Right ventricle myocardium superior (tissue), 1 donor: ENCODE measurements around the gene ITGA1. TPM values are rescaled to one million over a fixed set of nuclear protein-coding genes. Genes with fewer than 3 reads are reported as not detected.
"Not testable (repeated sequence)": the region's sequence is repeated elsewhere in the genome, so short reads cannot be mapped to it uniquely, and the experiment has no call there.

Experiments
- ATAC-seq: fragments of 200-7000 bp; cut with Tn5 transposase; one replicate; pipeline ENCODE4 v1.9.1; 2020; ENCODE audit warnings: mild to moderate bottlenecking; ENCODE audit not compliant: poor library complexity
- DNase-seq: peaks from one replicate; pipeline ENCODE4 v3.0.0-alpha.2; 2020
- intact Hi-C: fragments of 100-400 bp; cut with DNase I; formaldehyde crosslinking; loops from one replicate; pipeline ENCODE4 v1.11.2; 2022
- total RNA-seq: library from RNA; stranded (reverse); fragmentation: NEBNext Ultra II Directional; extraction: Animal tissue kit (Norgen Biotek cat#: 25700); gene quantifications from one replicate; pipeline ENCODE4 v1.2.1, GENCODE V29; 2021
- donor health status: DM: no; HTN: yes; CAD: no; lungs with severe emphysema.

Gene ITGA1
- total RNA-seq, 1 donor from 2014 or later, result 23.6 TPM

DNA sequence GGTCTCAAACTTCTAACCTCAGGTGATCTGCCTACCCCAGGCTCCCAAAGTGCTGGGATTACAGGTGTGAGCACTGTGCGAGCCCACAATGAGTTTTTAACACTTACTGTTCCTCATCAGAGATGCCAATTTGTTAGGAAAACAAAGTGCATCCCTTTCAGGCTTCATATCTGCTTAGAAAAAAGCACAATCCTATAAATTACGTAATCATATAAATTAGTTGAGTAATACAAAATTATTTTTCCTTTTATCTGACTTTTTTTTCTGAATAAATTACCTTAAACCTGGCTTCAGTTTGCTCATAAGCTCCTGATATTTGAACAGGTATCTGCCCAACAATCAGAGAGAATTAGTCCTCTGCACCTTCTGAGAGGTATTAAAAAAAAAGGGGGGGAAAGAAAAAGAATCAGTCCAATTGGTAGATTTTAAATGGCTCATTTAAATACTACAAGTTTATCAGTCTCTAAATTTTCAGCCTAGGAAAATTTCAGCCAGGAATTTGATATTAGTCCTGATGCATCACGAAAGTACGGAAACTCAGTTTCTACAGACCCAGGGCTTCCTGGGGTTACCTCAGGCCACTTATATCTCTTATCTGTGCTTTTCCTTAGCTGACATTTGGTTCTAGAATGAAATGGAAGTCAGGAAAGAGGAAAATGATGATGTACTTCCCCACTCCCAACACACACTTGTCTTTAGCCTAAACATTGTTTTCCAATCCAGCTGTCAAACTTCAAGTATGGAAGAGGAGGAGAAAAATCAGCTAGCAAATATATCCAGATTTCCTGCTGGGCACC is 26.8 kb downstream of the ITGA1 start:
- intact Hi-C loops, result no loop called here
- DNase-seq, result no peak
- ATAC-seq, result no peak

DNA sequence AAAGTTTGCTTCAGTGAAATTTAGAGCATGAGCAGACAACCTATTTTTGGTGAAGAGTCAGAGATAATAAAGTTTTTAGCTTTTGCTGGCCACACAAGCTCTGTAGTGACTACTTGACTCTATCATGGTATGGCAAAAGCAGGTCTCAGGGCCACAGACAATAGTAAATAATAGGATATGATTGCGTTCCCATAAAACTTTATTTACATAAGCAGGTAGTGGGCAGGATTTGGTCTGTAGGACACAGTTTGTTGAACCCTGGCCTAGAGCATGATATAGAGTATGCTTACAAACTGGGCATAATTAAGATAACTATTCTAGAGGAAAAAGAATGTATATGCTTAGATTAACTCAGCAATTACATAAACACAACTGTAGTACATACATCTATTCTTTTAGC is 30.1 kb downstream of the ITGA1 start:
- no peak for ATAC-seq
- intact Hi-C loops, result no loop called here

DNA sequence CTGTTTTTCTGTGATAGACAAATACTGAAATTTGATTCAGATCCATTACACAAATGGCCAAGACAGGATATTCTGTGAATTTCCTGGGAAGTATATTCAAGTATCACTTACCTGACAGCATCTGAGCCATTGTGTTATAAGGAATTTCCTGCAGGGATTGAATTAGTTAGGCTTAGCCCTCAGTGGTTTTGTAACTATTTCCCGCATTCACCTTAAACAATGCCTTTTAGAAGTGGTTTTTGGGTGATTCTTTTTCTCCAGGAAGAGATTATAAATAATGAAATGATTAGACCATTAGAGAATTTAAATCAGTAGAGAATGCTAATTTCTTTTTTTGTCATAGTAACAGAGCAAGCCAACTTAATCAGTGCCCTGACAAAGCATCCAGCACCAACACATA is 30.6 kb downstream of the ITGA1 start:
- intact Hi-C loops, result no loop called here
- ATAC-seq (no peak), DNase-seq (no peak)

More for the DNA sequence above, 30.1 kb downstream of the ITGA1 start:
- no peak for DNase-seq

DNA sequence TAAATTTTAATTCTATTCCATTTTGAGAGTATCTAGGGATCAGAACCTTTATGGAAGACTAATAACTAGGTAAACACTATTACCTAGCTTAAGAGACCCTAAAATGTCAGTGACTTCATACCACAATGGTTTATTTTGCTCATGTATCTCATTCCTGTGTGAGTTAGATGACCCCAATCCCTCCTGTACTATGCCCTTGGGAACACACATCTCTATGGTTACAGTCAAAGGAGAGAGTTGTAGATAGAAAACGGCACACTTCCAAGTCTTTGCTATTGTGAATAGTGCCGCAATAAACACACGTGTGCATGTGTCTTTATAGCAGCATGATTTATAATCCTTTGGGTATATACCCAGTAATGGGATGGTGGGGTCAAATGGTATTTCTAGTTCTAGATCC is 31.1 kb downstream of the ITGA1 start:
- DNase-seq, ATAC-seq, intact Hi-C loops: not testable (repeated sequence)

DNA sequence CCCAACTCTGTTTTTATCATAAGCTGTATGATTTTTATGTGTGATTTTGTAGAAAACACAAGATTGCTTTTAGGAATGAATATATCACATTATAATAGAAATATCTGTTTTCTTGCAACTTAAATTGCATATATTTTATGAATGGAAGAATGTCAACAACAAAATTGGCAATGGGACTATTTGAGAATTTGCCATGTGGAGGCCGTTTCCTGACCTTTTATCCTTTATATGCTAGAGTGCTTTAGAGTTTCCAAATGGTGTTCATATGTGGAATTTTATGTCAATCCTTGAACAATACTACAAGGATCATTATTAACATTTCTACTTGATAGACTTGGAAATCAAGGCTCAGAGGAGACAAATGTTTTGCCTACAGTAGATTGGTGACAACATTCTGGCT is 34.2 kb downstream of the ITGA1 start:
- no peak for DNase-seq
- intact Hi-C loops, result no loop called here
- ATAC-seq, result no peak

DNA sequence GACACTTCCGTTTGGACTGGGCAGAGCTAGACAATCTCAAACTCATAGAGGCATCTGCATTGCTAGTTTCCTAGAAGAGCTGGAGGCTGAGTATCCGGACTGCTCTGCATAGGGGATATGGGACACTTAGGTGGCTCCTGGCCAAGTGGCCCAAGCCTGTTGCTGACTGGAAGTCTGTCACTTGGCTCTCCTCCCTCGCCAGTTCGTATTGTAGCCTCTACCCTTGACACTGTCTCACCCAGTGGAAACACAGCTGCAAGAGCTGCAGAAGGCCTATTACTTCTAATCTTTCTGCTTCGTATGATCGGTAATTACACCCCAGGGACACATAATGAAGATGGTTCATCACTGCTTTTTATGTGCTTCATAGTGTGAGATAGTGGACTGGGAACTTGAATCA is 34.7 kb downstream of the ITGA1 start:
- intact Hi-C loops, result no loop called here
- DNase-seq, result peak; percentile 86
- peak; percentile 98 for ATAC-seq

DNA sequence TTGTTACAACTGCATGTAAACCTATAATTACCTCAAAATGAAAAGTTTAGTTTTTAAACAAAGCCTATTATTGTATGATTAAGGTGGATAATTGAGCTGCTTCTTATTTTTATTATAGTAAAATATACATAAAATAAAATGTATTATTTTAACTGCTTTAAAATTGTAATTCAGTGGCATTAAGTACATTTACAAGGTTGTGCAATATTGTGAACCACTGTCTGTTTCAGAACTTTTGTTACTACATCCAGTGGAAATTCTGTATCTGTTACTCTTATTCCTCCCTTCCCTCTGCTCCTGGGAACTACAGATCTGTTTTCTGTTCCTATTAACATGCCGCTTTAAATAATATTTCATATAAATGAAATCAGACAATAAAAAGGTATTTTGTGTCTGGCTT is 37.1 kb downstream of the ITGA1 start:
- intact Hi-C loops, result no loop called here
- DNase-seq (no peak), ATAC-seq (no peak)

DNA sequence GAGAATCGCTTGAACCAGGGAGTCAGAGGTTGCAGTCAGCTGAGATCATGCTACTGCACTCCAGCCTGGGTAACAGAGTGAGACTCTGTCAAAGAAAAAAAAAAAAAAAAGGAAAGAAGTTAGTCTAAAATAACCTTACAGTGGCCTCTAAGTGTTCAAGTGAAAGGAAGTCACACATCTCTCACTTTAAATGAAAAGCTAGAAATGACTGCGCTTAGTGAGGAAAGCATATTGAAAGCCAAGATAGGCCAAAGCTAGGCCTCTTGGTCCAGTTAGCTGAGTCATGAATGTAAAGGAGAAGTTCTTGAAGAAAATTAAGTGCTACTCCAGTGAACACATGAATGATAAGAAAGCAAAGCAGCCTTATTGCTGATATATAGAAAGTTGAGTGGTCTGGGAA is 38.1 kb downstream of the ITGA1 start:
- ATAC-seq, result no peak
- DNase-seq, result no peak
- intact Hi-C loops, result no loop called here

DNA sequence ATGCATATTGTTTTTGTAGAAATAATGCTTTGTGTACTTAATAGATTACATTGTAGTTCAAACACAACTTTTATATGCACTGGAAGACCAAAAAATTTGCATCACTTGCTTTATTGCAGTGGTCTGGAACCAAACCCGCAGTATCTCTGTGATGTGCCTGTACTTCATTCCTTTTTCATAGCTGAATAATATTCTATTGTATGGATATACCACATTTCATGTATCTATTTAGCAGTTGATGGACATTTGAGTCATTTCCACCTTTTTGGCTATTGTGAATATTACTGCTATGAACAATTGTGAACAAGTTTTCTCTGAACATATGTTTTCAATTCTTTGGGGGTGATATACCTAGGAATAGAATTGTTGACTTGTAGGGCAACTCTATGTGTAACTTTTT is 40.1 kb downstream of the ITGA1 start:
- no peak for DNase-seq
- intact Hi-C loops, result no loop called here
- no peak for ATAC-seq

DNA sequence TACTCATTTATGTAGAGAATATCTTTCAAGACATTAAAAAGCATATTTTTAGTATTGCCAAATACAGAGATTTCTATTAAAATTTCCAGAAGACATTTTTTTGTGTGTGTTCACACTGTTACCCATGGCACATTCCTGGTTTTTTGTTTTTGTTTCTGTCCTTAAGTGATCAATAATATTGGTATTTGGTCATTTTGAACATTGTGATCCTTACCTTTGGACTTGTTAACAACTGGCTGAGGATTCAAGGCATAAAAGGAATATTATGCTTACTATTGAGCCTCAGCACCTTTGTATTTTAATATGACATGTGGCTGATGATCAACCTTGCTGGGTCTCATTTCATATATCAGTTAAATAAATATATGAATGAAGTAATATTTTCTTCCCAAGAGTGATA is 41.9 kb downstream of the ITGA1 start:
- no peak for DNase-seq
- intact Hi-C loops, result no loop called here
- no peak for ATAC-seq

DNA sequence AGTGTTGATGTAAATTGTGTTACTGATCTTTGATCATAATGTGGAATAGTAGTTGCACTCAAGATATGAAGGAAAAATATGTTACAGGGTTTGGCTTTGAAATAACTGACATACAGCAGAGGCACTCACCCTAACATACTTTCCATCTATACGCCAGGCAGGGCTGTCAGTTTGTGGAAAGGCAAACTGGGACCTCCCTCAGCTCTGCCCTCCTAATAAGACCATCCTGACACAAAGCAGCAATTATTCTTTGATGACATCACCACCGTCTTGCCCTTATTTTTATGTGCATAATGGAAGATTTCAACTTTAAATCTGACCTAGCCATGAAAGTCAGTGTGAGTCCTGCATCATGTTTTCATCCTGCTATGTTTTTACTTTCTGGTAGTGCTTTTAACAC is 42.9 kb downstream of the ITGA1 start:
- no peak for DNase-seq
- ATAC-seq, result no peak
- intact Hi-C loops, result no loop called here

DNA sequence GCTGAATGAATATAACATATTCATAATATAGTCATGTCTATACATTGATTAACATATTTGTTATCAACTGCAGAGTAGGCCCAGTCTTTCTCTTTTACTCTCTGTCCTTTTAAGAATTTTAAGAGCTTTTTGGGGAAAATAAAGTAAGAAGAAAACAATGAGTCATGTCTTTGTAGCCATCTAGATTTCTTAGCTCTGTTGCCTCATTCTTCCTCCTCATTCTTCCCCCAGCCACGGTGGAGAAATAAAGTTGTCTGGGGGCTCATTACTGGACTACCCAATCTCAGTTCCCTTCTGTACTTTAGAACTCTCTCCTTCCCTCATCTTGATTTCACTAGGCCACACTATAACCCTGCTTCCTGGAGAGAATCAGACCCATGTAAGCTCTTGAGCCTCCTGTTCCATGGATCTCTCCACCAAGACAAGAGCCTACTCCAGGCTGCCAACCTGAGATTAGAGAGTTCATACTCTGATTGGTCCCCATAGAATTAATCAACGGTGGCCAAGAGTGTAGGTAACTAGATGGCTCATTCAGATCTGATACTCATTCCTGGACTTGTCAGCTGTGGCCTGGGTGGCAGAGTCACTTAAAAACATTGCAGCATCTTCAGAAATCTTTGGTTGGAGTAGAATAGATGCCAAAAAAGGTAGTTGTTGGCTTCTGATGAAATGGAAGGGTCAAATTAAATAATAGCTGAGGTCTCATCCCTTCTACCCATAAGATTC is 44.2 kb downstream of the ITGA1 start:
- intact Hi-C loops, result no loop called here
- DNase-seq (no peak), ATAC-seq (no peak)

DNA sequence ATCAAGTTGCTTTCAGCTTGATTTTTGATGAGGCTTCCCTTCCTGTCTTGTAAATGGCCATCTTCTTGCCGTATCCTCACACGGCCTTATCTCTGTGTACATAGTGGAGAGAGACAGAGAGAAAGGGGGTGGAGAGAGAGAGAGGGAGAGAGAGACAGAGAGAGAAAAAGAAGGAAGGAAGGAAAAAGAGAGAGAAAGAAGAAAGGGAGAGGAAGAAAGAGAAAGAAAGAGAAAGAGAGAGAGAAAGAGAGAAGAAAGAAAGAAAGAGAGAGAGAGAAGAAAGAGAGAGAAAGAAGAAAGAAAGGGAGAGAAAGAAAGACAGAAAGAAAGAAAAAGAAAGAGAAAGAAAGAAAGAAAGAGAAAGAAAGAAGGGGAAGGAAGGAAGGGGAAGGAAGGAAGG is 46.6 kb downstream of the ITGA1 start:
- intact Hi-C loops, result no loop called here
- DNase-seq (no peak), ATAC-seq (no peak)

DNA sequence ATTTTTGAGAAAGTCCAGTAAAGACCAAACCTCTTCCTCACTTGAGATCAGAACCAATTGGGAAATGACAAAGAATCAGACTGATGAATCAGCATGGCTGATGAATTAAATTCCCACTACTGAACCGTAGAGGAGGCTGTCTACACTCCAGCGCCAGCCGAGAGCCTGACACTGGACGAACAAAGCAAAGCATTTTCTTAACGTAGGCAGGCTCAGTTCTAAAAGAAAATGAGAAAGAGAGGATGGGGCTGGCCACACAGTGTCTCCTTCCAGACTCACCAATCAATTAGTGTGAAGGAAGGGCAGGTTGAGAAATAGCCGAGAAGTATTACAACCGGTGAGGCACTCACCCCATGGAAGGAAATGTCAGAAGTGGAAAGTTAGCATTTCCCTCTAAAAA is 49.4 kb downstream of the ITGA1 start:
- intact Hi-C loops, result no loop called here
- ATAC-seq (no peak), DNase-seq (no peak)

DNA sequence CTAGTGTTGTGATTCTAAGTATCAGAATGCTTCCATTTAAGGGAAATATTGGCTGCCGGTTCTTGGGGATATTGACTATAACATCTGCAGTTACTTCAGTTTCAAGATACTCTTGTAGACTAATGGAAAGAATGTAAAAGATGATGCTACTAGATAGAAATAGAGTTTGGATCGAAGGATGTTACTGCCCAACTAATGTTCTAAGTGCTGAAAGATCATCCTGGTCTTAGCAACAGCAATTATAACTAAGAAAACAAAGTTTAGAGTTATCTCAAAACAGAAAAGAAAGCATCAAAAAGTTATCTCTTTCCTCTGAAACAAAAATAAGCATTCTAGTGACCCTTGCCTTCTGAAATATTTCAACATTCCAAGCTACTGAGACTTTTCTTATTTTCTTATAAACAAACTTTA is 49.9 kb downstream of the ITGA1 start:
- intact Hi-C loops, result no loop called here
- DNase-seq (no peak), ATAC-seq (no peak)

DNA sequence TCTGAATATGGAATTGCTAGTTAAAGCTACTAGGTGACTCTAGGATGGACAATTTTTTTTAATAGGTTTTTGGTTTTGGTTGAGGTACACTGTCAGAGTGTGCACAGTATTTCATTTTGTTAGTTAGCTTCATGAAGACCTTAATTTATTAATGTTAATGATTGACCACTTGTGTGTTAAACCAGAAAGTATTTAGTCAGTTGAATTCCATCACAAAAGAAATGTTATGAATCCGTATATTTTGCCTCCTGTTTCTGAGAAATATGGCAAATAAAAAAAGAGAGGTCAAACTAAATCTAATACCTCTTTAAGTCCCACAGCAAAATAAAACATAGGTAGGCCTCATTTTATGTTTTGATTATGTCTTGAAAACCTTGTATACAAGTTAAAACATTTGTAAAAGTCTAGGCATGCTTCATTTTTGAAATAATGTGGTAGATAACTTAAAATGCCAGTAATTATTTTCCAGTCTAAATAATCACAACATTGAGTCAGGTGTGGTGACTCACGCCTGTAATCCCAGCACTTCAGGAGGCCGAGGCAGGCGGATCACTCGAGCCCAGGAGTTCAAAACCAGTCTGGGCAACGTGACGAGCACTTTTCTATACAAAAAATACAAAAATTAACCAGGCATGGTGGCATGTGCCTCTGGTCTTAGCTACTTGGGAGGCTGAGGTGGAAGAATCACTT is 50.8 kb downstream of the ITGA1 start:
- ATAC-seq (no peak), DNase-seq (no peak)
- intact Hi-C loops, result no loop called here

DNA sequence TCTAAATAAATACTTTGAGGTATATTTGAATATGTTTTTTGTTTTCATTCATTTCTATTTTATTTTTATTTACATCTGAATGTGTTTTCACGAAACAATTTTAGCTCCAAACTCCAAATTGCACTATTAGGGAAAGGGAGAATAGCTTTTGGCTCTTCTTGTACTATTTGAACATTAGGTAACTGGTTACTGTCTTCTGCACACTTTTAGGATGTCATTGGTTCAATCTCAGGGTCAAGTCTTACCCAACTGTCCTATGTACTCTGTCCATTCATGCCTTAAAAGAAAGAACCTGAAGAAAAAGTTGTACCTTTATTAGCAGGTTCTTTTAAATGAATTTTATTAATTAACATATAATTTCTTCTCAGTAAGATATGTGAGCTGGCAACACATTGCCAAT is 51.6 kb downstream of the ITGA1 start:
- intact Hi-C loops, result no loop called here
- ATAC-seq, result no peak
- no peak for DNase-seq

DNA sequence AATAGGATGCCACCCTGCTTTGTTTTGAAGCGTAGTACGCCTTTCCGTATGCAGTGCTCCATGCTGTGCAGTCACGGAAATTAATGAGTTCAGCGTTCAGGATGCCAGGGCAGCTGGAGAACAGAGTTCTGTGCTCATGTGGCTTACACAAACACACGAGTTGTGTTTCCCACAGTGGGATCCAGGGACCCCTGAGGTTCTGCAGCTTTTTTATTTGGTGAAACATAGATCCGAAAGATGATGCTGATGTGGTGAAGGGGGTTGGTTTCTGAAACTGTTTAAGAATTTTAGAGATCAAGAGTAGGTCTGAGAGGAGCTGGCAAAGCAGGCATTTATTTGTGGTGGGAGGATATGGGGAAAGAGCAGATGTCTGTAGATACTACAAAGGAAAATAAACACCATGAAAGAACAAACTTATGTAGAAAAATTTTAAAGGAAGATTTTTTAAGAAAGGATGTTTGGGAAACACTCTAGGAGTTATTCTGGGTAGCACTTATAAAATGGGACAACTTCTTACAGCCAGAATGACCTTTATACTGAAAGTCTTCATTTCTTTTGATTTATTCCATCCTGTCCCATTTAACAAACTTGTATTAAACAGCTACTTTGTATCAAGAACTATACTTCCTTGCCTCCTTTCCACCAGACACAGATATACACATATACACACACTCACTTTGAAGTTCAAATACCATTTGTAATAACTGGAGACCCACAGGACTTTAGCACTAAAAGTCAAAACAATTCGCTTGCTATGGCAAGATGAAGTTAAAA is 52.7 kb downstream of the ITGA1 start:
- intact Hi-C loops, result loop anchor here (10.0 kb wide), 1 partner anchor 46 kb away; no protein-coding TSS in a partner anchor
- no peak for DNase-seq
- no peak for ATAC-seq

DNA sequence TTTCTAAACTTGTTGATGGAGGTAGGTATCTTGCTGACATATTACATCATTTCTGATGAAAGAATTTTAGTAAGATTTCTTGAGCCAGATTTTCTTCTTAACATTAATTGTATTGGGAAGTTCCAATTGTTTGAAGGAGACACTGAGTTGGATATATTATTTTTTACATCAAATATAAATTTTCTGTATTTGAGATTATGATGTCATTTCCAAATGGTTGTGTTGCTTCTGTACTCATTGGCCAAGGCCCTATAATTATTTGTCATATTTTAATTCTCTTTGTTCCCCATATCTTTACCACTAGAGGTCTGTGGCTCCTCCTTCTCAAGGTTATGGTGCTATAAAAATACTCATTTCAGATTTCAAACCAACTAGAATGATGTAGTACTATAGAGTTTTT is 53.4 kb downstream of the ITGA1 start:
- intact Hi-C loops, result loop anchor here (10.0 kb wide), 1 partner anchor 46 kb away; no protein-coding TSS in a partner anchor
- DNase-seq (no peak), ATAC-seq (no peak)
